ENCODE data around the gene RSAD1. TPM values are rescaled to one million over a fixed set of nuclear protein-coding genes. Genes with fewer than 3 reads are reported as not detected.

Gene RSAD1
- total and polyA plus RNA-seq, 4 donors, result 10.8 to 22.7 (median 18.6) TPM

DNA sequence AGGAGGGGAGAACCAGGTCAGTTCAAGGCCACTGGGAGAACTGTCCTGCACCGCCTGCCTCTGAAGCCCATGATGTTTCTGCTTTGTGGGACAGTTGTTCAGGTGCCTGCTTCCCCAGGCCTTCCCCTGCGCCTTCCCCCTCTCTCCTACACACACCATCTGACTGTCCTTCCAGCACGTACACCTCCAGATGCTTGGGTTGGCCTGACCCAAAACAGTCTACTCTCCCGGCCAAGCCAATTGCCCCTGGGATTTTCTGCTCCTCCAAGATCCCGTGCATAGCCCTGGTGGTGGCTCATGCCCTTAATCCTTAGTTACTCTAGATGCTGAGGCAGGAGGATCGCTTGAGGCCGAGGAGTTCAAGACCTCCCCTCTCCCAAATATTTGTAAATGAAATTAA lies 684 bp upstream of the RSAD1 start:
- H3K27ac ChIP-seq (ENCODE audit: low read depth in 1 of 2, low read length in 2 of 2), result peak overlapping the region; percentile 91 to 95
- H3K9me3 ChIP-seq (ENCODE audit: control insufficient read depth in 4 of 4, low read length in 3 of 4), result no peaks in the 10 kb centered on the region
- H3K4me1 ChIP-seq (ENCODE audit: control insufficient read depth in 4 of 4, insufficient read depth in 4 of 4, low read length in 3 of 4), result peaks cover 7 to 74% (median 56%) of the 10 kb centered on the region in 4 donors
- peaks cover 0 to 6% (median 1%) of the 10 kb centered on the region in 4 donors for H3K36me3 ChIP-seq (ENCODE audit: control insufficient read depth in 4 of 4, insufficient read depth in 3 of 4, low read depth in 1 of 4, low read length in 3 of 4)
- no peak for DNase-seq (ENCODE audit: low spot score)
- H3K9ac ChIP-seq (ENCODE audit: low read depth in 1 of 2, low read length in 2 of 2), result peak overlapping the region in 1 of 2 donors; percentile 91
- H3K4me3 ChIP-seq (ENCODE audit: low read depth in 1 of 3, low read length in 3 of 3), result no peak overlapping the region
- 86% methylated on average over 7 of the region's 7 CpGs for WGBS
- no peaks in the 10 kb centered on the region for H3K27me3 ChIP-seq (ENCODE audit: control insufficient read depth in 4 of 4, insufficient read depth in 4 of 4, low read length in 3 of 4)
- TF ChIP-seq SP1 (IDR thresholded peaks at IDR 0.05) (no peak), ATF3 (IDR thresholded peaks at IDR 0.05) (no peak), JUND (IDR thresholded peaks at IDR 0.05) (no peak), ZBTB33 (IDR thresholded peaks at IDR 0.05) (no peak), EGR1 (IDR thresholded peaks at IDR 0.05; ENCODE audit: low read depth in 2 of 2) (no peak), MAX (IDR thresholded peaks at IDR 0.05) (no peak), FOXA1 (IDR thresholded peaks at IDR 0.05) (no peak), YY1 (IDR thresholded peaks at IDR 0.05) (no peak), TAF1 (conservative IDR thresholded peaks at IDR 0.05) (no peak), NR2F2 (IDR thresholded peaks at IDR 0.05) (no peak), RAD21 (IDR thresholded peaks at IDR 0.05) (no peak)
- TF ChIP-seq, protein P1, sequence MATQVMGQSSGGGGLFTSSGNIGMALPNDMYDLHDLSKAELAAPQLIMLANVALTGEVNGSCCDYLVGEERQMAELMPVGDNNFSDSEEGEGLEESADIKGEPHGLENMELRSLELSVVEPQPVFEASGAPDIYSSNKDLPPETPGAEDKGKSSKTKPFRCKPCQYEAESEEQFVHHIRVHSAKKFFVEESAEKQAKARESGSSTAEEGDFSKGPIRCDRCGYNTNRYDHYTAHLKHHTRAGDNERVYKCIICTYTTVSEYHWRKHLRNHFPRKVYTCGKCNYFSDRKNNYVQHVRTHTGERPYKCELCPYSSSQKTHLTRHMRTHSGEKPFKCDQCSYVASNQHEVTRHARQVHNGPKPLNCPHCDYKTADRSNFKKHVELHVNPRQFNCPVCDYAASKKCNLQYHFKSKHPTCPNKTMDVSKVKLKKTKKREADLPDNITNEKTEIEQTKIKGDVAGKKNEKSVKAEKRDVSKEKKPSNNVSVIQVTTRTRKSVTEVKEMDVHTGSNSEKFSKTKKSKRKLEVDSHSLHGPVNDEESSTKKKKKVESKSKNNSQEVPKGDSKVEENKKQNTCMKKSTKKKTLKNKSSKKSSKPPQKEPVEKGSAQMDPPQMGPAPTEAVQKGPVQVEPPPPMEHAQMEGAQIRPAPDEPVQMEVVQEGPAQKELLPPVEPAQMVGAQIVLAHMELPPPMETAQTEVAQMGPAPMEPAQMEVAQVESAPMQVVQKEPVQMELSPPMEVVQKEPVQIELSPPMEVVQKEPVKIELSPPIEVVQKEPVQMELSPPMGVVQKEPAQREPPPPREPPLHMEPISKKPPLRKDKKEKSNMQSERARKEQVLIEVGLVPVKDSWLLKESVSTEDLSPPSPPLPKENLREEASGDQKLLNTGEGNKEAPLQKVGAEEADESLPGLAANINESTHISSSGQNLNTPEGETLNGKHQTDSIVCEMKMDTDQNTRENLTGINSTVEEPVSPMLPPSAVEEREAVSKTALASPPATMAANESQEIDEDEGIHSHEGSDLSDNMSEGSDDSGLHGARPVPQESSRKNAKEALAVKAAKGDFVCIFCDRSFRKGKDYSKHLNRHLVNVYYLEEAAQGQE (IDR thresholded peaks at IDR 0.05), result no peak

DNA sequence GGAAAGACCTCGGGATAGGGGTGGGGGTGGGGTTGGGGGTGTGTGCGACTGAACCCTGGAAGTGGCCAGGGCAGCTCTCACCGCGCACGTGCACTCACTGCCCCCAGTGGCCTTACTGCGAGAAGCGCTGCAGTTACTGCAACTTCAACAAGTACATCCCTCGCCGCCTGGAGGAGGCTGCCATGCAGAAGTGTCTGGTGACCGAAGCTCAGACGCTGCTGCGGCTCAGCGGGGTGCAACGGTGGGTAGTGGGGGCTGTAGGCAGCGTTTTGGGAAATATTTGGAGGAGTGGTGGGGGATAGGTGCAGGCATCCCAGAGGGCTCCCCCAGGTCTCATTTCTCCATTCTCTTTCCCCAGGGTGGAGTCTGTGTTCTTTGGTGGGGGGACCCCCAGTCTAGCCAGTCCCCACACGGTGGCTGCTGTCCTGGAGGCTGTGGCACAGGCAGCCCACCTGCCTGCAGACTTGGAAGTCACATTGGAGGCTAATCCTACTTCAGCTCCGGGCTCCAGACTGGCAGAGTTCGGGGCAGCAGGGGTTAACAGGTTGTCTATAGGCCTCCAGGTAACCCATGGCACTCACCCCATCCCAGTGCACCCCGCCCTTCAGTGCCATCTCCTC lies 972 bp downstream of the RSAD1 start:
- peak overlapping the region; percentile 91 to 95 for H3K27ac ChIP-seq (ENCODE audit: low read depth in 1 of 2, low read length in 2 of 2)
- peaks cover 5 to 62% (median 45%) of the 10 kb centered on the region in 4 donors for H3K4me1 ChIP-seq (ENCODE audit: control insufficient read depth in 4 of 4, insufficient read depth in 4 of 4, low read length in 3 of 4)
- no peak overlapping the region for H3K9ac ChIP-seq (ENCODE audit: low read depth in 1 of 2, low read length in 2 of 2)
- H3K9me3 ChIP-seq (ENCODE audit: control insufficient read depth in 4 of 4, low read length in 3 of 4), result no peaks in the 10 kb centered on the region
- H3K27me3 ChIP-seq (ENCODE audit: control insufficient read depth in 4 of 4, insufficient read depth in 4 of 4, low read length in 3 of 4), result no peaks in the 10 kb centered on the region
- peaks cover 8 to 10% (median 9%) of the 10 kb centered on the region in 4 donors for H3K36me3 ChIP-seq (ENCODE audit: control insufficient read depth in 4 of 4, insufficient read depth in 3 of 4, low read depth in 1 of 4, low read length in 3 of 4)
- TF ChIP-seq YY1 (IDR thresholded peaks at IDR 0.05), result no peak
- TF ChIP-seq RAD21 (IDR thresholded peaks at IDR 0.05), result peak; percentile 40 to 66
- no peak for TF ChIP-seq GABPA (IDR thresholded peaks at IDR 0.05 in 1 of 2, conservative IDR thresholded peaks at IDR 0.05 in 1 of 2)
- no peak for TF ChIP-seq SP1 (IDR thresholded peaks at IDR 0.05)
- no peak for TF ChIP-seq NR2F2 (IDR thresholded peaks at IDR 0.05)
- TF ChIP-seq ZBTB33 (IDR thresholded peaks at IDR 0.05), result no peak
- peak in 1 of 2 donors; percentile 35 for TF ChIP-seq RXRA (IDR thresholded peaks at IDR 0.05)
- peak; percentile 21 to 33 for TF ChIP-seq HNF4A (conservative IDR thresholded peaks at IDR 0.05)
- TF ChIP-seq, protein P1 (IDR thresholded peaks at IDR 0.05), result no peak
- no peak for TF ChIP-seq EGR1 (IDR thresholded peaks at IDR 0.05; ENCODE audit: low read depth in 2 of 2)
- TF ChIP-seq, protein P2, sequence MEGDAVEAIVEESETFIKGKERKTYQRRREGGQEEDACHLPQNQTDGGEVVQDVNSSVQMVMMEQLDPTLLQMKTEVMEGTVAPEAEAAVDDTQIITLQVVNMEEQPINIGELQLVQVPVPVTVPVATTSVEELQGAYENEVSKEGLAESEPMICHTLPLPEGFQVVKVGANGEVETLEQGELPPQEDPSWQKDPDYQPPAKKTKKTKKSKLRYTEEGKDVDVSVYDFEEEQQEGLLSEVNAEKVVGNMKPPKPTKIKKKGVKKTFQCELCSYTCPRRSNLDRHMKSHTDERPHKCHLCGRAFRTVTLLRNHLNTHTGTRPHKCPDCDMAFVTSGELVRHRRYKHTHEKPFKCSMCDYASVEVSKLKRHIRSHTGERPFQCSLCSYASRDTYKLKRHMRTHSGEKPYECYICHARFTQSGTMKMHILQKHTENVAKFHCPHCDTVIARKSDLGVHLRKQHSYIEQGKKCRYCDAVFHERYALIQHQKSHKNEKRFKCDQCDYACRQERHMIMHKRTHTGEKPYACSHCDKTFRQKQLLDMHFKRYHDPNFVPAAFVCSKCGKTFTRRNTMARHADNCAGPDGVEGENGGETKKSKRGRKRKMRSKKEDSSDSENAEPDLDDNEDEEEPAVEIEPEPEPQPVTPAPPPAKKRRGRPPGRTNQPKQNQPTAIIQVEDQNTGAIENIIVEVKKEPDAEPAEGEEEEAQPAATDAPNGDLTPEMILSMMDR (IDR thresholded peaks at IDR 0.05; ENCODE audit: low read depth, low read length, missing input control), result peak; percentile 47
- DNase-seq (ENCODE audit: low spot score), result peak; percentile 68
- 19% methylated on average over 19 of the region's 19 CpGs for WGBS
- H3K4me3 ChIP-seq (ENCODE audit: low read depth in 1 of 3, low read length in 3 of 3), result peak overlapping the region in 2 of 3 donors; percentile 70 to 82

Data from liver (tissue), 9 donors.